ENCODE results near the gene MAEA. TPM values are rescaled to one million over a fixed set of nuclear protein-coding genes. Genes with fewer than 3 reads are reported as not detected.

The MAEA gene
- total and polyA plus RNA-seq, 2 experiments from 2014 or later = 49.8 to 99.0 TPM

DNA sequence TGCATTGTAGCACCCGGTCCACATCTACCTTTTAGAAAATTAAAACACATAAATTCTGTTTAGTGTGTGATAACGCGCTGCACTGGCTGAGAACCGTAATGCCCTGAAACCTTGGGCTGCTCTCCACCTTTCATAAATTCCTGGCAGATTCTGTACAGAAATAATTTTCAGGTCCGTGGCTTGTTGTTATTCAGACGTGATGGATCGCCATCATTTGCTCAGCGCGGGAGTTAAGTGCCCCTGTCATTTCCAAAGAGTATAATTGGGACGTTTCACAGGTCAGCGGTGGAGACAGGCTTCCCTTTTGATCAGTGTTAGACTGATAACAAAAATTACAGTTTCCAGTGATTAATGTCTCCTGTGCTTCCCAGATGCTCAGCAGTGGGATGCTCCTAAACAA lies 73.8 kb downstream of the MAEA start:
- Histone ChIP-seq H4K20me1 (replicated peaks; ENCODE audit: insufficient read depth) (no peaks in the 10 kb centered on the region), H2AFZ (no peak overlapping the region), H3F3A (replicated peaks; ENCODE audit: low read depth) (no peaks in the 10 kb centered on the region), H3K27ac (ENCODE audit: low read depth) (no peak overlapping the region), H3K4me1 (ENCODE audit: insufficient read depth) (no peaks in the 10 kb centered on the region), H3K4me2 (no peak overlapping the region), H3K9me2 (ENCODE audit: insufficient read depth) (no peaks in the 10 kb centered on the region), H3K4me3 (no peak overlapping the region), H3K27me3 (ENCODE audit: insufficient read depth) (no peaks in the 10 kb centered on the region), H3K79me2 (replicated peaks; ENCODE audit: insufficient read depth) (no peaks in the 10 kb centered on the region), H3K36me3 (ENCODE audit: insufficient read depth) (no peaks in the 10 kb centered on the region)
- ATAC-seq = no peak
- TF ChIP-seq STAT1 (IDR thresholded peaks at IDR 0.05; ENCODE audit: unreplicated experiment) = no peak
- H3K4me1 Mint-ChIP-seq = peaks cover 3% of the 10 kb centered on the region; the same call in 2 of the 3 replicates
- H3K27me3 Mint-ChIP-seq (ENCODE audit: insufficient read depth, low read depth, poor library complexity) = no peaks in the 10 kb centered on the region
- H3K36me3 Mint-ChIP-seq (ENCODE audit: low read depth) = peaks cover 7% of the 10 kb centered on the region; the same call in 1 of the 3 replicates
- DNase-seq (ENCODE audit: low spot score) = no peak
- no peak overlapping the region for H3K27ac Mint-ChIP-seq
- no peak overlapping the region for H3K4me3 Mint-ChIP-seq
- H3K9me3 Mint-ChIP-seq = no peaks in the 10 kb centered on the region; the same call in 2 of the 3 replicates

DNA sequence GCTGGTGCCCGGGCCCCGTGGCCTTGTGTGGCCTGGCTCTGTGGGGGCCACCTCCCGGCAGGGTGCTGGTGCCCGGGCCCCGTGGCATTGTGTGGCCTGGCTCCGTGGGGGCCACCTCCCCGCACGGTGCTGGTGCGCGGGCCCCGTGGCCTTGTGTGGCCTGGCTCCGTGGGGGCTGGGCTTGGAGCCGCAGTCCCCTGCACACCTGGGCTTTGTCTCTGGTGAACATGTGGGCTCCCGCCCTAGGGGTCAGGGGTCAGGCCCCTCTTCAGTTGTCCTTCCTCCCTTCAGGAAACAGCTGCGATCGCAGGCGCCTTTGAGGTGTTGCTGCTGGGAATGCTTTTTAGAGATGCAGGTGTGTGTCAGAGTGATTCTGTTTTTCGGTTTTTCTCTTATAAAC lies 74.5 kb downstream of the MAEA start:
- Histone ChIP-seq H3K27ac (ENCODE audit: low read depth) (no peak overlapping the region), H3K4me3 (no peak overlapping the region), H3K79me2 (replicated peaks; ENCODE audit: insufficient read depth) (no peaks in the 10 kb centered on the region), H2AFZ (no peak overlapping the region), H3K4me1 (ENCODE audit: insufficient read depth) (no peaks in the 10 kb centered on the region), H3F3A (replicated peaks; ENCODE audit: low read depth) (no peaks in the 10 kb centered on the region), H3K27me3 (ENCODE audit: insufficient read depth) (no peaks in the 10 kb centered on the region), H3K4me2 (no peak overlapping the region), H3K36me3 (ENCODE audit: insufficient read depth) (no peaks in the 10 kb centered on the region), H4K20me1 (replicated peaks; ENCODE audit: insufficient read depth) (no peaks in the 10 kb centered on the region), H3K9me2 (ENCODE audit: insufficient read depth) (no peaks in the 10 kb centered on the region)
- no peak for ATAC-seq
- peaks cover 2% of the 10 kb centered on the region; the same call in 1 of the 3 replicates for H3K36me3 Mint-ChIP-seq (ENCODE audit: low read depth)
- H3K27me3 Mint-ChIP-seq (ENCODE audit: insufficient read depth, low read depth, poor library complexity) = no peaks in the 10 kb centered on the region
- H3K4me3 Mint-ChIP-seq = no peak overlapping the region
- no peak for DNase-seq (ENCODE audit: low spot score)
- H3K4me1 Mint-ChIP-seq = peaks cover 3% of the 10 kb centered on the region; the same call in 2 of the 3 replicates
- TF ChIP-seq ZNF114 (CRISPR knock-in tag; IDR thresholded peaks at IDR 0.05) = no peak
- H3K27ac Mint-ChIP-seq = no peak overlapping the region
- no peaks in the 10 kb centered on the region; the same call in 2 of the 3 replicates for H3K9me3 Mint-ChIP-seq

DNA sequence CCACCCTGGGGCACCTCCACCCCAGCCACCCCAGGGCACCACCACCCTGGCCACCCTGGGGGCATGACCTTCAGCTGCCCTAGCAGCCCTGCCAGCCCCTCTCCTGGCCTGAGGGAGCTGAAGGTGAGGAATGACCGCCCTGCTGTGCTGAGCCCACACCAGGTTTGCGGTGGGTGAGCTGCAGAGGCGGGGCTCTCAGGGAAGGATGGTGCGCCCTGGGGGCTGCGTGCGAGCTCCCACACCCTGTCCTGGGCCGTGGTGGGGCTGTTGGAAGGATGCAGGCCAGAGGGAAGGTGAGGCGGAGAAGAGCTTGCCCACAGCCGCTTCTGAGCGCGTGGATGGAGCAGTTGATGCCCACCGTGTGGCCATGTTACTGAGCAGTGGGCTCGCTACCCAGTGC lies 75.1 kb downstream of the MAEA start:
- Histone ChIP-seq H3K79me2 (replicated peaks; ENCODE audit: insufficient read depth) (no peaks in the 10 kb centered on the region), H2AFZ (no peak overlapping the region), H3K36me3 (ENCODE audit: insufficient read depth) (no peaks in the 10 kb centered on the region), H3K4me2 (no peak overlapping the region), H3K27ac (ENCODE audit: low read depth) (no peak overlapping the region), H3K9me2 (ENCODE audit: insufficient read depth) (no peaks in the 10 kb centered on the region), H3K4me1 (ENCODE audit: insufficient read depth) (no peaks in the 10 kb centered on the region), H3F3A (replicated peaks; ENCODE audit: low read depth) (no peaks in the 10 kb centered on the region), H3K27me3 (ENCODE audit: insufficient read depth) (no peaks in the 10 kb centered on the region), H3K4me3 (no peak overlapping the region), H4K20me1 (replicated peaks; ENCODE audit: insufficient read depth) (no peaks in the 10 kb centered on the region)
- Mint-ChIP-seq H3K4me1 (peaks cover 3% of the 10 kb centered on the region), H3K9me3 (no peaks in the 10 kb centered on the region; the same call in 2 of the 3 replicates), H3K27ac (no peak overlapping the region), H3K4me3 (no peak overlapping the region), H3K36me3 (ENCODE audit: low read depth) (no peaks in the 10 kb centered on the region), H3K27me3 (ENCODE audit: insufficient read depth, low read depth, poor library complexity) (peaks cover 5% of the 10 kb centered on the region)
- no peak for ATAC-seq
- no peak for DNase-seq (ENCODE audit: low spot score)
- TF ChIP-seq CREB1 (CRISPR knock-in tag; IDR thresholded peaks at IDR 0.05; ENCODE audit: low read depth) (no peak), STAT1 (IDR thresholded peaks at IDR 0.05; ENCODE audit: unreplicated experiment) (no peak), EZH2phosphoT487 (IDR thresholded peaks at IDR 0.05; ENCODE audit: unreplicated experiment) (no peak), POLR2AphosphoS5 (IDR thresholded peaks at IDR 0.05; ENCODE audit: low read depth) (no peak)
- TF ChIP-seq, protein P1, sequence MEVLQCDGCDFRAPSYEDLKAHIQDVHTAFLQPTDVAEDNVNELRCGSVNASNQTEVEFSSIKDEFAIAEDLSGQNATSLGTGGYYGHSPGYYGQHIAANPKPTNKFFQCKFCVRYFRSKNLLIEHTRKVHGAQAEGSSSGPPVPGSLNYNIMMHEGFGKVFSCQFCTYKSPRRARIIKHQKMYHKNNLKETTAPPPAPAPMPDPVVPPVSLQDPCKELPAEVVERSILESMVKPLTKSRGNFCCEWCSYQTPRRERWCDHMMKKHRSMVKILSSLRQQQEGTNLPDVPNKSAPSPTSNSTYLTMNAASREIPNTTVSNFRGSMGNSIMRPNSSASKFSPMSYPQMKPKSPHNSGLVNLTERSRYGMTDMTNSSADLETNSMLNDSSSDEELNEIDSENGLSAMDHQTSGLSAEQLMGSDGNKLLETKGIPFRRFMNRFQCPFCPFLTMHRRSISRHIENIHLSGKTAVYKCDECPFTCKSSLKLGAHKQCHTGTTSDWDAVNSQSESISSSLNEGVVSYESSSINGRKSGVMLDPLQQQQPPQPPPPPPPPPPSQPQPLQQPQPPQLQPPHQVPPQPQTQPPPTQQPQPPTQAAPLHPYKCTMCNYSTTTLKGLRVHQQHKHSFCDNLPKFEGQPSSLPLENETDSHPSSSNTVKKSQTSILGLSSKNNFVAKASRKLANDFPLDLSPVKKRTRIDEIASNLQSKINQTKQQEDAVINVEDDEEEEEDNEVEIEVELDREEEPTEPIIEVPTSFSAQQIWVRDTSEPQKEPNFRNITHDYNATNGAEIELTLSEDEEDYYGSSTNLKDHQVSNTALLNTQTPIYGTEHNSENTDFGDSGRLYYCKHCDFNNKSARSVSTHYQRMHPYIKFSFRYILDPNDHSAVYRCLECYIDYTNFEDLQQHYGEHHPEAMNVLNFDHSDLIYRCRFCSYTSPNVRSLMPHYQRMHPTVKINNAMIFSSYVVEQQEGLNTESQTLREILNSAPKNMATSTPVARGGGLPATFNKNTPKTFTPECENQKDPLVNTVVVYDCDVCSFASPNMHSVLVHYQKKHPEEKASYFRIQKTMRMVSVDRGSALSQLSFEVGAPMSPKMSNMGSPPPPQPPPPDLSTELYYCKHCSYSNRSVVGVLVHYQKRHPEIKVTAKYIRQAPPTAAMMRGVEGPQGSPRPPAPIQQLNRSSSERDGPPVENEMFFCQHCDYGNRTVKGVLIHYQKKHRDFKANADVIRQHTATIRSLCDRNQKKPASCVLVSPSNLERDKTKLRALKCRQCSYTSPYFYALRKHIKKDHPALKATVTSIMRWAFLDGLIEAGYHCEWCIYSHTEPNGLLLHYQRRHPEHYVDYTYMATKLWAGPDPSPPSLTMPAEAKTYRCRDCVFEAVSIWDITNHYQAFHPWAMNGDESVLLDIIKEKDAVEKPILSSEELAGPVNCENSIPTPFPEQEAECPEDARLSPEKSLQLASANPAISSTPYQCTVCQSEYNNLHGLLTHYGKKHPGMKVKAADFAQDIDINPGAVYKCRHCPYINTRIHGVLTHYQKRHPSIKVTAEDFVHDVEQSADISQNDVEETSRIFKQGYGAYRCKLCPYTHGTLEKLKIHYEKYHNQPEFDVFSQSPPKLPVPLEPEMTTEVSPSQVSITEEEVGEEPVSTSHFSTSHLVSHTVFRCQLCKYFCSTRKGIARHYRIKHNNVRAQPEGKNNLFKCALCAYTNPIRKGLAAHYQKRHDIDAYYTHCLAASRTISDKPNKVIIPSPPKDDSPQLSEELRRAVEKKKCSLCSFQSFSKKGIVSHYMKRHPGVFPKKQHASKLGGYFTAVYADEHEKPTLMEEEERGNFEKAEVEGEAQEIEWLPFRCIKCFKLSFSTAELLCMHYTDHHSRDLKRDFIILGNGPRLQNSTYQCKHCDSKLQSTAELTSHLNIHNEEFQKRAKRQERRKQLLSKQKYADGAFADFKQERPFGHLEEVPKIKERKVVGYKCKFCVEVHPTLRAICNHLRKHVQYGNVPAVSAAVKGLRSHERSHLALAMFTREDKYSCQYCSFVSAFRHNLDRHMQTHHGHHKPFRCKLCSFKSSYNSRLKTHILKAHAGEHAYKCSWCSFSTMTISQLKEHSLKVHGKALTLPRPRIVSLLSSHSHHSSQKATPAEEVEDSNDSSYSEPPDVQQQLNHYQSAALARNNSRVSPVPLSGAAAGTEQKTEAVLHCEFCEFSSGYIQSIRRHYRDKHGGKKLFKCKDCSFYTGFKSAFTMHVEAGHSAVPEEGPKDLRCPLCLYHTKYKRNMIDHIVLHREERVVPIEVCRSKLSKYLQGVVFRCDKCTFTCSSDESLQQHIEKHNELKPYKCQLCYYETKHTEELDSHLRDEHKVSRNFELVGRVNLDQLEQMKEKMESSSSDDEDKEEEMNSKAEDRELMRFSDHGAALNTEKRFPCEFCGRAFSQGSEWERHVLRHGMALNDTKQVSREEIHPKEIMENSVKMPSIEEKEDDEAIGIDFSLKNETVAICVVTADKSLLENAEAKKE (CRISPR knock-in tag; IDR thresholded peaks at IDR 0.05) = no peak
- TF ChIP-seq, protein P2, sequence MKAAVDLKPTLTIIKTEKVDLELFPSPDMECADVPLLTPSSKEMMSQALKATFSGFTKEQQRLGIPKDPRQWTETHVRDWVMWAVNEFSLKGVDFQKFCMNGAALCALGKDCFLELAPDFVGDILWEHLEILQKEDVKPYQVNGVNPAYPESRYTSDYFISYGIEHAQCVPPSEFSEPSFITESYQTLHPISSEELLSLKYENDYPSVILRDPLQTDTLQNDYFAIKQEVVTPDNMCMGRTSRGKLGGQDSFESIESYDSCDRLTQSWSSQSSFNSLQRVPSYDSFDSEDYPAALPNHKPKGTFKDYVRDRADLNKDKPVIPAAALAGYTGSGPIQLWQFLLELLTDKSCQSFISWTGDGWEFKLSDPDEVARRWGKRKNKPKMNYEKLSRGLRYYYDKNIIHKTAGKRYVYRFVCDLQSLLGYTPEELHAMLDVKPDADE (IDR thresholded peaks at IDR 0.05) = no peak
